Activated CD4-positive, alpha-beta T cell treated with anti-CD3 and anti-CD28 coated beads for 48 hours (primary cell): ENCODE measurements around the gene KLK1.
A peak's percentile ranks its signal among the peaks of the same experiment; 100 is the strongest.

Experiments
- DNase-seq: peaks from one replicate; pipeline ENCODE4 v3.0.0-alpha.2; 2020

The KLK1 gene

GRCh38 chr19:50835785-50836542, 12.4 kb upstream of the KLK1 start:
- peak; percentile 82 for DNase-seq

GRCh38 chr19:50835103-50835784, 11.7 kb upstream of the KLK1 start:
- DNase-seq = no peak

GRCh38 chr19:50833802-50834167, 10.2 kb upstream of the KLK1 start:
- DNase-seq = no peak

GRCh38 chr19:50833117-50833801, 9.7 kb upstream of the KLK1 start, which contains the start of gene KLK15:
Gene KLK15, minus strand, starts transcription at chr19:50833574. Its CDS starts 2,082 bp downstream, at chr19:50831492.
- DNase-seq = no peak

- DNase-seq = no peak
These were observed 9.1 kb upstream of the KLK1 start for GRCh38 chr19:50832666-50833065.

- no peak for DNase-seq
These were observed 7.4 kb upstream of the KLK1 start for GRCh38 chr19:50831026-50831396.

- no peak for DNase-seq
These were observed 6.9 kb upstream of the KLK1 start for GRCh38 chr19:50830266-50831025.

- no peak for DNase-seq
These were observed 6.2 kb upstream of the KLK1 start for GRCh38 chr19:50829801-50830200.

GRCh38 chr19:50827476-50827875, 3.9 kb upstream of the KLK1 start:
- no peak for DNase-seq

GRCh38 chr19:50826492-50827240, 3.1 kb upstream of the KLK1 start:
- no peak for DNase-seq

GRCh38 chr19:50822661-50823208, 852 bp downstream of the KLK1 start:
- no peak for DNase-seq

- no peak for DNase-seq
These were observed 2.0 kb downstream of the KLK1 start for GRCh38 chr19:50821622-50822021.

GRCh38 chr19:50821248-50821612, 2.4 kb downstream of the KLK1 start:
- no peak for DNase-seq

GRCh38 chr19:50820549-50821247, 2.9 kb downstream of the KLK1 start:
- DNase-seq = no peak

GRCh38 chr19:50820086-50820485, 3.5 kb downstream of the KLK1 start:
- no peak for DNase-seq

GRCh38 chr19:50819636-50820035, 4.0 kb downstream of the KLK1 start:
- no peak for DNase-seq

GRCh38 chr19:50818859-50819472, 4.6 kb downstream of the KLK1 start:
- no peak for DNase-seq

GRCh38 chr19:50817941-50818858, 5.4 kb downstream of the KLK1 start:
- DNase-seq = peak; percentile 79

- DNase-seq = no peak
These were observed 8.1 kb downstream of the KLK1 start for GRCh38 chr19:50815439-50815838.

GRCh38 chr19:50814883-50815282, 8.7 kb downstream of the KLK1 start:
- no peak for DNase-seq
